AG10803 (cell line): Measurements from ENCODE around the gene SDHB.

Source experiments
- DNase-seq: peaks from one replicate; pipeline ENCODE4 v3.0.0; 2010; ENCODE audit warnings: low read depth
- H3K4me3 ChIP-seq: 2 replicates; pipeline ENCODE4 v1.5.1; 2011; ENCODE audit warnings: mild to moderate bottlenecking, low read length, control low read depth
- CTCF ChIP-seq: conservative IDR thresholded peaks from 2 replicates; pipeline ENCODE4 v1.5.1; 2011; ENCODE audit warnings: mild to moderate bottlenecking, low read length, control low read depth, inconsistent platforms

SDHB gene

DNA sequence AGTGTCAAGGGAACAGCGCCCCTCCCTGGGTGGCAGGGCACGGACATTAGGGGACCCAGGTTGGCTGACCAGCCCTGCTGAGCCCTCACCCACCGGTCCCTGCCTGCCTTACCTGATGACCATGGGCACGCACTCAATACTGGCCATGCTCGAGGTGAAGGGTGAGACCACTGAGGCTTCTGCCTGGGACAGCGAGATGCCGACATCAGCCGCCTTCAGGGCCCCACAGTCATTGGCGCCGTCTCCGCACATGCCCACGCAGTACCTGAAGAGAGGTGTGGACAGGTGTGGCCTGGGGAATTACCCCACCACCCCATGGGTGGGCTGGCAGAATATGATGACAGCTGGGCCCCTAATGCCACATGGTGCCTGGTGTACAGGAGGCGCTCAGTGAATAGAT lies 65.6 kb downstream of the SDHB start:
- H3K4me3 ChIP-seq = no peak overlapping the region
- TF ChIP-seq CTCF = no peak
- DNase-seq = no peak

DNA sequence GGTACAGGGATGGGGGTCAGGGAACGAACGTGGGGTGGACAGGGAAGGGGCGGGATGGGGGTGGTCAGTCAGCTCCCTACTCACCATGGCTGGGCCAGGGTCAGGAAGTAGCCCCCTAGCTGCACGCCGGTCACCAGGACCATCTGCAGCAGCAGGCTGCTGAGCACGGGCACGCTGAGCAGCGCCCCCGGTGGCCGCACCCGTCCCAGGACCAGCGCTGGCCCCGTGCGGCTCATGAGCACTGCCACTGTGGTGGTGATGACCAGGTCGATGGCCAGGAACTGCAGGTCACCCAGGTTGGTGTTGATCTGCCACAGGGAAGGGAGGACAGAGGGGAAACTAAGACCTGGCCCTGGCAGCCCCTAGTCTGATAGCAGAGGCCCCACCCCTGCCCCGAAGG lies 66.9 kb downstream of the SDHB start:
- DNase-seq = no peak
- no peak overlapping the region for H3K4me3 ChIP-seq
- no peak; the same call in 1 of the 2 replicates for TF ChIP-seq CTCF

GRCh38 chr1:16986560-16986959 lies 67.3 kb downstream of the SDHB start:
- H3K4me3 ChIP-seq = no peak overlapping the region
- DNase-seq = no peak
- no peak for TF ChIP-seq CTCF

DNA sequence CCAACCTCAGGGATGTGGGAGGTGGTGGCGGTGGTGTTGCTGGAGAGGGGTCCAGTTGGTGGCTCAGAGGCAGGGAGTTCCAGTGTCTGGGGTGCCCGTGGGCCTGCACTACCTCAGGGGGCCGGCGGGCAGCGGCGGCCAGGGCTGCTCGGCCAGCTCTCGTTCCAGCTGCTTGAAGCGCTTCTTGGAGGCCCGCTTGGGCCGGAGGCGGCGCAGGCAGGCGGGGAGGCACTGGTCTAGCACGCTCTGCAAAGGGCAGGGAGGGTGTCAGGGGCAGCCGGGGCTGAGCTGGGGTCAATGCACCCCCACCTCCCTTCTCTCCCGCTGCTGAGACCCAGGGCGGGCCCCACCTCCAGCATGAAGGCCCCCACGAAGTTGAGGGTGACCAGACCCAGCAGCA lies 67.7 kb downstream of the SDHB start:
- no peak for DNase-seq
- H3K4me3 ChIP-seq = no peak overlapping the region
- no peak for TF ChIP-seq CTCF

DNA sequence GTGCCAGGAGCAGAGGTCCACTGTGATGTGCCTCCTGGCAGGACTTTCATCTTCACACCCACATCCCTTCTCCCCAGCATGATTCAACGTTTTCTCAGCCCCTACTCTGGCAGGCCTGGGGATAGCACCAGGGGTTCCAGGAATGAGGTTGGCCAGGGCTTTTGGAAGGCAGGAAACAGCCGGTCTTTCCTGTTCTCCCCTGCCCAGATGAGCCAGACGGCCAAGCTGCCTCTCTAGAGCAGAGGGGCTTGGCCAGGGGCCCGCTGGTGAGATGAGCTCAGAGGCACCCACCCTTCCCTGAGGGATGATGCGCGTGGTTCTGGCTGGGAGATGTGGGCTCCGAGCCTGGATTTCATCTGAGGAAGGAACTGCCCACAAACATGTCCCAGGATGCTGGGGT lies 69.1 kb downstream of the SDHB start:
- H3K4me3 ChIP-seq = no peak overlapping the region
- DNase-seq = peak; percentile 92
- no peak for TF ChIP-seq CTCF

DNA sequence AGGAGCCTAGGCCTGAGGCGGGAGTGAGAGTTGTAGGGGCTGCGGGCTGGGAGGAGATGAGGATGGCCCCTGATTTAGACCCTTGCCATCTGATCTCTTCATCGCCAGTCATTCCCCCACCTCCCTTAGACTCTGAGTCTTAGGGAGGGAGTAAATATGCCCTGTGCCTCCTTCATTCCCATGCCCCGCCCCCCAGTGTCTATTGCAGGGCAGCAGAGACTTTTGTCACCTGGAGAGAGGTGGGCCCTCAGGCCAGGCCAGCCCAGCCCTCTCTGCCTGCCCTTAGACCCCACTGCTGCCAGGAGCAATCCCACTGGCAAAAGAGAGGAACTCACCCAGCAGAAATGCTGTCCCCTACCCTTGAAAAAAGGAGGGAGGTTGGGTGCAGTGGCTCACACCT lies 70.2 kb downstream of the SDHB start:
- no peak overlapping the region for H3K4me3 ChIP-seq
- DNase-seq = no peak
- TF ChIP-seq CTCF = no peak

DNA sequence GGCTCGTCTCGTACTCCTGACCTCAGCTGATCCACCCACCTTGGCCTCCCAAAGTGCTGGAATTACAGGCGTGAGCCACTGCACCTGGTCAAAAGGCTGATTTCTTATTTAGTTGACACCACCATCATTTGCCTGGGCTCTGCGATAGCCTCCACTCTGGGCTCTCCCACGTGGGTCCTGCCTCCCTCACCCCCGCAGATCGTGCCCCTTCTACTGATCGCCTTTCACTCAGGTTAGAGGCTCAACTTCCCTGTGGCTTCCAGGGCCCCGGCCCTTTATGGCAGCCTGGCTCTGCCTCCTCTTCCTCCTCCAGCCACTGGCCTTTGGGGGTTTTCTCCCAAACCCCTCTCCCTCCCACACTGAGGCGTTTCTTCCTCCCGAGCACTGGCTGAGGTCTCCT lies 70.9 kb downstream of the SDHB start:
- no peak overlapping the region for H3K4me3 ChIP-seq
- DNase-seq = no peak
- TF ChIP-seq CTCF = no peak
